Mononuclear cell (primary cell): ENCODE measurements around the gene FAM184A. TPM values are rescaled to one million over a fixed set of nuclear protein-coding genes. Genes with fewer than 3 reads are reported as not detected.

ENCODE experiments used
- H3K27me3 ChIP-seq: 2 replicates; pipeline ENCODE4 v1.6.0; 2011; ENCODE audit warnings: low read length, control low read depth; ENCODE audit not compliant: insufficient read depth
- H3K4me1 ChIP-seq: 2 replicates; pipeline ENCODE4 v1.5.1; 2011; ENCODE audit warnings: mild to moderate bottlenecking, low read length, control low read depth; ENCODE audit not compliant: insufficient read depth
- H3K4me3 ChIP-seq: 2 replicates; pipeline ENCODE4 v1.5.1; 2011; ENCODE audit warnings: mild to moderate bottlenecking, low read length, moderate library complexity
- H3K9me3 ChIP-seq: 2 replicates; pipeline ENCODE4 v1.5.1; 2011; ENCODE audit warnings: low read depth, mild to moderate bottlenecking, control low read depth, low read length
- total RNA-seq: library from RNA; depleted of rRNA; stranded (reverse); fragments of >200 nt; gene quantifications from one replicate; pipeline ENCODE4 v1.2.3, GENCODE V29; 2012

Gene FAM184A
- total RNA-seq, 1 donor = 2.3 TPM

- Histone ChIP-seq H3K9me3 (no peaks in the 10 kb centered on the region), H3K27me3 (no peaks in the 10 kb centered on the region), H3K4me3 (no peak overlapping the region), H3K4me1 (no peaks in the 10 kb centered on the region)
These were observed 92.2 kb downstream of the FAM184A start for GRCh38 chr6:118986312-118986711.

- Histone ChIP-seq H3K27me3 (no peaks in the 10 kb centered on the region), H3K4me3 (no peak overlapping the region), H3K4me1 (no peaks in the 10 kb centered on the region), H3K9me3 (no peaks in the 10 kb centered on the region)
These were observed 93.2 kb downstream of the FAM184A start for GRCh38 chr6:118985123-118985830.

GRCh38 chr6:118984342-118984741, 94.1 kb downstream of the FAM184A start:
- Histone ChIP-seq H3K4me1 (no peaks in the 10 kb centered on the region), H3K9me3 (no peaks in the 10 kb centered on the region), H3K27me3 (no peaks in the 10 kb centered on the region), H3K4me3 (no peak overlapping the region)

DNA sequence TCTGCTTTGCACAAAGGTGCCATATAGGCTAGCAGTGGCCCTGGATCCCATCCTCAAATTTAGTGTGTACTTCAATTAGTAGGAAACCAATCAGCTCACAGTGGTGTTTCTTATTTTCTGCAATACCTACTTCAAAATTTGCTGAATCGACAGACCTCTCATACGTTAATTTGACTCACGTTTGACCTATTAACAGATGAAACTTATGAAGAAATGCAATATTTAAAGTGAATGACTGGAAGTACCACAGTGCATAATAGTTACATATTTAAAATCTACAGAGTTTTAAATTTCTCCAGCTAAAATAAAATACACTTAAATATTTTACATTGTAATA, 95.9 kb downstream of the FAM184A start:
- no peaks in the 10 kb centered on the region for H3K27me3 ChIP-seq
- H3K4me3 ChIP-seq = no peak overlapping the region
- H3K9me3 ChIP-seq = no peaks in the 10 kb centered on the region
- H3K4me1 ChIP-seq = no peaks in the 10 kb centered on the region

DNA sequence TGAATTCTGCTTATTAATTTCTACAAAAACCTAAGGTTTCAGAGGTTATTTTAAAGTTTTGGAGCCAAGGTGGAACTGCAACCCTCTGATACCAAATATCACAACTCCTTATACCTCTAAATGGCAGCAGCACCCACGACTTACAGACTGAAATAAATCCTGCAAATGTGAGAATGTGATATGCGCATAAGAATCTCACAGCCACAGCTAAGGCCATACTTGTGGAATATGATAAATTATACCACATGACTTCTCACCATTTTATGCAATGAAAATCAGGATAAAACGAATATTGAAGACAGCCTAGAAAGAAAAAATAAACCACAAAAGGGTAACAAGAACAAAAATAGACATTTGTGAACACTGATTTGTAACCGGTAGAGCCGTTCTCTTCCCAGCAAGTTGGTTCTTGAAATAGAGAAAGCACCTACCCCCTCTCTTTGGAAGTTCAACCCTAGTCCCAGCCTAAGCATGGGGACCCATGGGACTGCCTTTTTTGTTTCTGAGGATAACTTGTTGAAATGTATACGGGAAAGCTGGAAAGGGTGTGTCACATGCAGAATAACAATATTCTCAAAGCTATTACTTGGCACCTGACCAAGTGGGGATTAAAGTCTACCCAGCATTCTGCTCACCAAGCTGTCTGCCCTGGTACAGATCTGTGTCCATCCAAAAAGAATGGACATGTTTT, 96.4 kb downstream of the FAM184A start:
- Histone ChIP-seq H3K9me3 (no peaks in the 10 kb centered on the region), H3K27me3 (no peaks in the 10 kb centered on the region), H3K4me3 (no peak overlapping the region), H3K4me1 (no peaks in the 10 kb centered on the region)

DNA sequence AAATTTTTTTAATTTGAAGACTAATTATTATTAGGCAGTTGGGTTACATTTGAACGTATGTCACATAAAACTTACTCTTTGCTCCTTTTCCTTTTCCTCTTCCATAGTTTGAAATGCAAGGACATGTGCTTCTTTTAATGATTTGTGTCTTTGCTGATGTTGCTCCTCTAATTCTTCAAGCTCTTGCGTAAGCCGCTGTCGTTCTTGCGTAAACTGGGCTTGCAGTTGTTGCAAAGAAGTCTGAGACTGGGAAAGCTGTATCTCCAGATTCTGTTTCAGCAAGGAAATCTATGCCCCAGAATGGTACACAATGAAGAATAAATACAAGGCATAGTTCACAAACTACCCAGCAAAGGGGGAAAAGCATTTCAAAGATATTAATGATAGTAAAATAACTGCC, 98.4 kb downstream of the FAM184A start:
- Histone ChIP-seq H3K27me3 (no peaks in the 10 kb centered on the region), H3K9me3 (no peaks in the 10 kb centered on the region), H3K4me3 (no peak overlapping the region), H3K4me1 (no peaks in the 10 kb centered on the region)

DNA sequence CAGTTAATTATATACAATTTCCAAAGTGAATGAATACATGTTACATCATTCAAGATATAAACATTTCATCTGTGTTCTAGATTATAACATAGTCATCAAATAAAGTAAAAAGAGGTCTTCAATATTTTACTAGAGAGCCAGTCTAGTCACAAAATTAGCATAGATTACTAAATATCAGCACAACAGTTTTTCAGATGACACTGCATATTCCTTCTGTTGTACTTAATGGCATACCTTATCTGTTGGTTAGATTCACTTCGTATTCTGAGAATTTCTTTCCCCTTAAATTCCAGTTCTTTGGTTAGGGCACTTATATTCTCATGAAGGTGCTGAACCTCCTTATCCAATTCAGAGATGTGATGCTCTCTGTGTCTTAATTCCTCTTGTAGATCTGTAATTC, 103.7 kb downstream of the FAM184A start:
- Histone ChIP-seq H3K4me3 (no peak overlapping the region), H3K9me3 (no peaks in the 10 kb centered on the region), H3K27me3 (no peaks in the 10 kb centered on the region), H3K4me1 (no peaks in the 10 kb centered on the region)

- Histone ChIP-seq H3K9me3 (no peaks in the 10 kb centered on the region), H3K27me3 (no peaks in the 10 kb centered on the region), H3K4me3 (no peak overlapping the region), H3K4me1 (no peaks in the 10 kb centered on the region)
These were observed 106.8 kb downstream of the FAM184A start for GRCh38 chr6:118971682-118972081.

DNA sequence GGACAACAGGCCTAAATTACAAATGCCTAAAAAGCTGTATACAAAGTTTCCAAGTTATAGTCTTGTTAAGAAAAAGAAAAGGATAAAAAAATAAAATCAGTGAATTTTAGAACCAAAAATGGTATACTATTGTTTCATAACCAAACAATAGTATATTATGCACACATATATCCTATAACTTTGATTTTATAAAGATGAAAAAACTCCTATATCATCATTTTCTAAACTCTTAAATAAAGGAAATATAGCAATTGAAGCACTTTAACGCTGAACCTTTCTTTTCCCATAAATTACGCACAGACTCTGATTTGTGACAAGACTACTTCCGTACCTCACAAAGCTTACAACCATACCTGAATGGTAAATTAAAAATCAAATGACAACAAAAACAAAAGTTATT, 107.6 kb downstream of the FAM184A start:
- H3K9me3 ChIP-seq = no peaks in the 10 kb centered on the region

DNA sequence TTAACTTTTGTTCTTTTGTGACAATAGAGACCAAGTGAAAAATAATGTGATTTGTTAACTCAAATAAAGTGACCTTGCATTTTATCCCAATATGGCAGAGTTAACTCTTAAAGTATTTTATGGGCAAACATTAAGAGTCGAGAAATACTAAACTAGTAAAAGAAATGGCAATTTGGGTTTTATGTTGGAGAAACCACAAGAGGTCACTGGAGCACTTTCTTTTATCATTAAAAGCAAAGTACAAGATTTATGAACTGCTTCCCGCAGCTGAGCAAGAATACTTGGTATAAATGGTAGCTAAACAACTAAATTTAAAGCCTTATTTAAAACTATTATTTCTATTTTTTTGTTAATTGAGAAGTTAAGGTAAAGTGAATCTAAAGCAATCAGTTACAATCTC, 110.0 kb downstream of the FAM184A start:
- Histone ChIP-seq H3K27me3 (no peaks in the 10 kb centered on the region), H3K4me3 (no peak overlapping the region), H3K9me3 (no peaks in the 10 kb centered on the region), H3K4me1 (no peaks in the 10 kb centered on the region)

More for the DNA sequence above, 107.6 kb downstream of the FAM184A start:
- H3K4me3 ChIP-seq = no peak overlapping the region
- no peaks in the 10 kb centered on the region for H3K4me1 ChIP-seq
- no peaks in the 10 kb centered on the region for H3K27me3 ChIP-seq

- Histone ChIP-seq H3K4me1 (no peaks in the 10 kb centered on the region), H3K4me3 (no peak overlapping the region), H3K27me3 (no peaks in the 10 kb centered on the region), H3K9me3 (no peaks in the 10 kb centered on the region)
These were observed 111.2 kb downstream of the FAM184A start for GRCh38 chr6:118967239-118967638.

DNA sequence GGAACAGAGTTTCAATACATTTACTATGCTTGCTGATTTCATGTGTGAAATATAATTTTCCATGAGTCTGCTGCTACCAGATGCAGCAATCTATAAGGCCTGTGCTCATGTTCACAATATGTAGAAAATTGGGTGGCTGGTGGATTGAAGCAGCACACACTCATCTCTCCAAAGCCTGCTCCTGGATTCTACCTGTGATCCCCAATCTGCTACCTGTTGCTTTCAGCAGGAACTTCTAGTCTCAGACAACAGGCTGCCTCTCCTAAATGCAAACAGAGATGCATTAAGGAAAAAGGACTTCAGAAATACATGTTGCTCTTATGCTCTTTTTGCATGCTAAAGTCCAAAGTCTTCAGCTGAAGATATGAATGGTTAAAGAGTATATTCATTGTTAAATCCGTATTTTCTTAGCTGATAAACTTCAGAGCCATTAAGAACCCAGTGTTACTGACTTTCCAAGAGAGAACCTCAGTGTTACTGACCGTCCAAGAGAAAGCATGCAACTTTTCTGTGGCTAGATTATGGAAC, 112.6 kb downstream of the FAM184A start:
- H3K4me1 ChIP-seq = no peaks in the 10 kb centered on the region
- no peaks in the 10 kb centered on the region for H3K9me3 ChIP-seq
- H3K4me3 ChIP-seq = no peak overlapping the region
- H3K27me3 ChIP-seq = no peaks in the 10 kb centered on the region

DNA sequence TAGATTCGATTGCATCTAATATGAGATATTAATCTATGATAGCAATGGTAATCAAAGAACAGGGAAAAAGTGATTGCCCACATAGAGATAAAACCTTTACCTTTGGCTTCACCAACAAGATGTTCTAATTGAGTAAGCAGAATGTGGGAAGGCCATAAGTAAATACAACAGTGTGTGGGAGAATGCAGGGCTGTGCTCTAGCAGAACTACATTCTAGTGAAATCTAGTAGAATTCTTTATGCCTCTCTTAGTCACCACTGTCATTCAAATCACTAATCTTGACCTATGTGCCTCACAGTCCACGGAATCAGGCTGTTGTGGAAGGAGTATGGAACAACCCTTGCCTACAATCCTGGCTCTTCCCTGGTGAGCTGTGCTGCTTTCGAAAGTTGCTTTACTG, 113.1 kb downstream of the FAM184A start:
- H3K9me3 ChIP-seq = no peaks in the 10 kb centered on the region
- H3K27me3 ChIP-seq = no peaks in the 10 kb centered on the region
- H3K4me1 ChIP-seq = no peaks in the 10 kb centered on the region
- no peak overlapping the region for H3K4me3 ChIP-seq

DNA sequence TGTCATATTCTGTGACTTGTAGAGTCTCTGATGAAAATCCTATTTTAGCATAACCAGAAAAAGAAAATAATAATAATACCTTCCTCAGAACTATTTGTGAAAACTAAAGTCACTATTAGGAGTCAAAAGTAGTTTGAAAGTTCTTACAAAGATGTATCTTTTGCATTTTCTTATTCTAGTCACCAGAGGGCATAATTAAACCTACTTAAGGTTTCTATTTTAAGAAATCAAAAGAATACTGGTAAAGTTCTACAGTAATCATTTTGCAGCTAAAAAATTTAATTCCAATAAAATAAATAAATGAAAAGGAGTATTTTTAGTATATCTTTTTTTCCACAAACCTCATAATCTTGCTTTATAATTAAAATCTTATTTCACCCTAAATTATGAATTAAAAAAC, 115.5 kb downstream of the FAM184A start:
- Histone ChIP-seq H3K4me3 (no peak overlapping the region), H3K9me3 (no peaks in the 10 kb centered on the region), H3K4me1 (no peaks in the 10 kb centered on the region), H3K27me3 (no peaks in the 10 kb centered on the region)

DNA sequence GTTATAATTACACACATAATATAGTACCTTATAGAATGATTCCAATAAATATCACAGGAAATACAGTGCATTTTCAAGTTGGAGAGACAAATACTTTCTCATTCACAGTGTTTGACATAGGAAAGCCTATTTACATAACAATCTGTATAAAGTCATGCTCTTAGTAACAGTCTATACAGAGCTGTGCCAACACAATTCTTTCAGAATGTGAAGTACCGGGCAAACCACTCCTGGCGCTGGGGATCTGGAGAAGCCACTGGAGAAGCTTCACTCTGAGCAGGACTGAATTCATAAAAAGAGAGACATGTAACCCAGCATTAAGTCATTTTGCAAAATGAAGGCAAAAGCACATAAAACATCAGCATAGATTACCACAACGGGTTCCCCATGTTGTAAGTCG, 118.6 kb downstream of the FAM184A start:
- H3K4me3 ChIP-seq = no peak overlapping the region
- H3K27me3 ChIP-seq = no peaks in the 10 kb centered on the region
- H3K9me3 ChIP-seq = no peaks in the 10 kb centered on the region
- H3K4me1 ChIP-seq = no peaks in the 10 kb centered on the region

DNA sequence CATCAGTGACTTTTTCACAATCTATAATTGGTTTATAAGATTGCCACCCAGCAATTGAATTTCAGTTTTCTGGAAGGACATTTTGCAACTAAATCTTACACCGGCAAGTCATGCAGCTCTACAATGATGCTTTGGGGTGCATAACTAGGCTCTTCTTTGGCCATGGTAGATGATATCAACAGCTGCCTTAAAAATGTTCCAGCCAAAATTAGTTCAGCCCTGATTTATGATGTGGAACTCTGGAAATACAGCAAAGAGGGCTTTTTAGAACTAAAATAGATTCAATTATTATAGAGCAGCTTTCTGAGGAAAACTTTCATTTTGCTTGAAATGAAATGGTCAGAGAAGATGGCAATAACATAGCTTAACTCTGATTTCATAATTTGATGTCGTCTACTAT, 125.1 kb downstream of the FAM184A start:
- H3K4me1 ChIP-seq = no peaks in the 10 kb centered on the region
- H3K27me3 ChIP-seq = no peaks in the 10 kb centered on the region
- H3K9me3 ChIP-seq = no peaks in the 10 kb centered on the region
- H3K4me3 ChIP-seq = no peak overlapping the region
